LHCN-M2 (cell line): Measurements from ENCODE around the gene CFC1. TPM values are rescaled to one million over a fixed set of nuclear protein-coding genes. Genes with fewer than 3 reads are reported as not detected.
"Not testable (repeated sequence)": the region's sequence is repeated elsewhere in the genome, so short reads cannot be mapped to it uniquely, and the experiment has no call there.

Experiments
- DNase-seq: peaks from one replicate; pipeline ENCODE4 v3.0.0-alpha.2; 2012; ENCODE audit warnings: low read depth
- total RNA-seq: library from RNA; depleted of rRNA; stranded (reverse); fragments of >200 nt; gene quantifications from 2 replicates; pipeline ENCODE4 v1.2.3, GENCODE V29; 2014; rRNA removed

Gene CFC1
- total RNA-seq, 1 experiment from 2014 or later = not detected

DNA sequence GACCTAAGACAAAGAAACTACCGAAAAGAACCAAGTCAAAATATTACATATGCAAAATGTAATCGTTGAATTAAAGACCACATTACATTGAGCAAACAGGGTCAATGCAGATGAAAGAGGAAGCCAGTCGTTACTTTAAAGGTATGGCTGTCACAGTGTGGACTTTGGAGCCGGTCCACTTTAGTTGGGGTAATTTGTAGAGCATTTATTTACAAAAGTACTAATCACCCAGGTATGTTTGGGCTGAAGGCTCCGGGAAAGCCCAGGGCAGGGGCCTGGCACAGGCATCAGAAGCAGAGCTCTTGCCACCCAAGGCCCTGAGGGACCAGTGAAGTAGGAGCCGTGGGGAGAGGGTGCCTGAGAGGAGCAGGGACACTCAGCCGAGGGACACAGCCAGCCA lies 15.8 kb downstream of the CFC1 start:
- not testable (repeated sequence) for DNase-seq

DNA sequence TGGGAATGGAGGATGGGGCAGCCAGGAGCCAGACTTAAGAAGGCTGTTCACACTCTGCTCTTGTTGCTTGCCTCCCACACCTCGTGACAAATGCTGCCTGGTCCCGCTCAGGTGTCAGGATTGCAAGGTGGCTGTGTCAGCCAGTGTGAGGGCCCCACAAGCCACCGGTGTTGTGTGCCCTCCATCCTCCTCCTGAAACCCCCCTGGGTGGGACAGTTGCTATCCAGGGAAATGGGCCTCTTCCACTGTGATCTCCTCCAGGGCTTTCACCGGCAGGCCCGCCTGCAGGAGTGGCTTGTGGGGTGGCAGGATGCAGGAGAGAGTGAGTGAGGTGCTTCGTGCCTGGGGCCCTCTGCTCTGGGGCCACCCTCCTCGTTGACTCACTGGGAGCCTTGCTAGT lies 16.4 kb downstream of the CFC1 start:
- not testable (repeated sequence) for DNase-seq

DNA sequence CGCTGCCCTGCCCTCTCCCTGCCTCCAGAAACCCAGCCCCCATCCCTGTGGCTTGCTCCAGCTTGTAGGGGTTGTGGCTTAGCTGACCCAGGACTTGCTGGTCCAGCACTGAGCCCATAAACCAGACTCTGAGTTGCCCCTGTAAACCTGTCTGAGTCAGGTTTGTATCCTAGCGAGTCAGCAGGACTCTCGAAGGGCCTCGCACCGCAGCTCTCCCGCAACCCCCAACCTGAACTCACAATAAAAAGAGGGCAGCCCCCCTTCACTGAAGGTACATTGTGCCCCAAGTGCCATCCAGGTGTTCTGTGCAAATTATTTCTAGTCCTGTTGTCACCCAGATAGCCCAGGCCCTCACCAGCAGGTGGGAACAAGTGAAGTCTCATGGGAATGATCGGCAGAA lies 17.9 kb downstream of the CFC1 start:
- not testable (repeated sequence) for DNase-seq

DNA sequence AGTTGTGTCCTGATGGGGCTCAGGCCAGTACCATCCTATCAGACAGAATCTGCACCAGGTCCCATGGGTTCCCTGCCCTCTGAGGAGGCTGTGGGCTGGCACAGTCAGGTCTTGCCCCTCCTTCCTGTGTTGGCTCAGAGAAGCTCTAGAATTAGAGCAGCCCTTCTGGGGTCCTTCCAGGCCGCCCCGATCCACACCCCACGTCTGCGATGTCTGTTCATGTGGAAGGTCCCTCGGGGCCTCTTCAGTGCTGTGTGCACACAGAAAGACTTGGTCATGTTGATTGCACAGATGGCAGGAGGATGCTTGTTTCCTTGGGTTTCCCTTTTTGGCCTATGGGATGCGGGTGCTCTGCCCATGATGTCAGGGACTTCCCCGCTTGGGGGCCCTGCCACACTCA lies 20.3 kb downstream of the CFC1 start:
- not testable (repeated sequence) for DNase-seq

DNA sequence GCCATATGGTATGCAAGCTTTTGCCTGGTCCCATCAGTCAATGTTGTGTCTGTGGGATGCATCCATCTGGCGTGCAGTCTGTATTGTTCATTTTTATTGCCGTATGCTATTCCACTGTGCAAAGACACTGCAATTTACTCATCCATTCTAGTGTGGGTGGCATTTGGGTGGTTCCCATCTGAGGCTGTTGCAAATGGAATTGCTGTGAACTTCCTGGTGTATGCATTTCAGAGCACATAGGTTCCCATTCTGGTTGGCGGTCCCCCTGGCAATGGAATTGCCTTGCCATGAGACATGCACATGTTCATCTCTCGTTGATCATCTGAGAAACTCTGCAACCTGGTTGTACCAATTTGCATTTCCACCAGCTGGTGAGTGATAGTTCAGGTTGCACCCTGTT lies 21.8 kb downstream of the CFC1 start:
- not testable (repeated sequence) for DNase-seq

DNA sequence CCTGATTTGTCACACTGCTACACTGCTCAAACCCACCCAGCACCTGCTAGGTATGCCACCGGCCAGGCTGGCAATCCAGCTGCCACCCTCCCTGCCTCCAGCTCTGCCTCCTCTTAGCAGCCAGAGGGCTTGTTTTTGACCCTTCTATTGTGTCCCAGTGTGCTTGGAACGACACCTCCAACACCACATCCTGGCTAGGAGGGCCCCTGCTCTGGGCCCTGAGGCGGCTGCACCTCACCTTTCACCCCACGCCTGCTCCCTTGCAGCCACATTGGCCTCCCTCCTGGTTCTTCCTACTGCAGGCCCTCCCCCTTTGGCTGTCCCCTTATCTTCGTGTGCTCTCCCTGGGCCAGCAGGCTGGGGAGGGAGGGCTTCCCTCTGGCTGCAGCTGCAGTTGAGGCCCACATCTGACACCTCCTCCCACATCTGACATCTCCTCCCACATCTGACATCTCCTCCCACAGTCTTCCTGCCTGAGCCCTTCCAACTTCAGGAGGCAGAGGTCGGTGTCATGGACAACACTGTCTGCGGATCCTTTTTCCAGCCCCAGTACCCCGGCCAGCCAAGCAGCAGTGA lies 23.1 kb downstream of the CFC1 start:
- not testable (repeated sequence) for DNase-seq

DNA sequence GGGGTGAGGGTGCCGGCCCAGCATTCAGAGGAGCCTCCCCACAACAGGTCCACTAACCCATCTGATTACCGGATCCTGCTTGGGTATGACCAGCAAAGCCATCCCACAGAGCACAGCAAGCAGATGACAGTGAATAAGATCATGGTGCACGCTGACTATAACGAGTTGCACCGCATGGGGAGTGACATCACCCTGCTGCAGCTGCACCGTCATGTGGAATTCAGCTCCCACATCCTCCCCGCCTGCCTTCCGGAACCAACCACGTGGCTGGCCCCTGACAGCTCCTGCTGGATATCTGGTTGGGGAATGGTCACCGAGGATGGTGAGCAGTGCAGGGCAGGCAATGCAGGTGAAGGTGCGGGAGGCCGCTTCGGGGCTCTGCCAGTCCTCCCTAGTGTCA lies 25.1 kb downstream of the CFC1 start:
- DNase-seq = not testable (repeated sequence)

DNA sequence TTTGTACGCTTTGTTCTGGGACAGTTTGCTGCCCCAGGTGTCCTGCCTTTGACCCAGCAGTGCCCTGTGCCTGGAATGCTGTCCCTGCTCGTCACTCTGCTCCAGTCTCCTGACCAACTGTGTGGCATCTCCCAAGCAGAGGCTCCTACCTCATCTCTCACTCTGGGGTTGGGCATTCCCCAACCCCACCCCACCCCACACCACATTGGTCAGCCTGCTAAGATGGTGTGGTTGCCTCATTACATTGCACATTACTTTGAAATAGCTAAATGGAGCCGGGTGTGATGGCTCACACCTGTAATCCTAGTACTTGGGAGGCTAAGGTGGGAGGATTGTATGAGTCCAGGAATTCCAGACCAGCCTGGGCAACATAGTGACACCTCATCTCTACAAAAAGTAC lies 27.4 kb downstream of the CFC1 start:
- not testable (repeated sequence) for DNase-seq

DNA sequence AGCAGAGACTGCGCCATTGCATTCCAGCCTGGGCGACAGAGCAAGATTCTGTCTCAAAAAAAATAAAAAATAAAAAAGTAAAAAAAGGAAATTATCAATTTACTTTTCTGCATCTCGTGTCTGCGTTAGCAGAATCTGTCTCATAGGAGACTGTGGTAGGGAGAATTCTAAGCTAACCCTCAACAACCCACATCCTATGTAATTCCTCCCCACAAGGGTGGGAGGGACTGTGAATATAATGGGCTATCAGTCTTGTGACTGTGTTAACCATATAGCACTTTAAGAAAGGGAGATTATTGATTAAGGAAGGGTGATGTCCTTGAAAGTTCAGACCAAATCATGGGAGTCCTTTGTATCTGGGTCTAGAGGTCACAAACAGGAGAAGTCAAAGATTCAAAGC lies 33.2 kb downstream of the CFC1 start:
- DNase-seq = not testable (repeated sequence)

DNA sequence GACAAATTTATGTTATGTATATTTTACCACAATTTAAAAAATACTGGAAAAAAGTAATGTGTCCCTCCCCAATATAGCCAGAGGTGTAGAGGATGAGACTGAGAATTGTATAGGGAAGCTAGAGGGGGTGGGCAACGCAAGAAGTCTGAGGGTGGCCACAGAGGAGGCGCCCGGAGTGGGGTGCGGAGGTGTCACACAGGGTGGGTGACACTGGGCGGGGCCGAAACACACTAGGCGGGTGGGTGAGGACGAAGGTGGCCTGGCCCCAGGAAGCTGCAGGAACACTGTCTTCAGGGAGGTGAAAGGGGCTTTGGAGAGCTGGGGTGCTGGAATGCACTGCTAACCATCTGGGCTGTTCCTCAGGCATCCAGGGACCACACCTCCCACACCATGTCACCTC lies 42.9 kb downstream of the CFC1 start:
- DNase-seq = not testable (repeated sequence)

DNA sequence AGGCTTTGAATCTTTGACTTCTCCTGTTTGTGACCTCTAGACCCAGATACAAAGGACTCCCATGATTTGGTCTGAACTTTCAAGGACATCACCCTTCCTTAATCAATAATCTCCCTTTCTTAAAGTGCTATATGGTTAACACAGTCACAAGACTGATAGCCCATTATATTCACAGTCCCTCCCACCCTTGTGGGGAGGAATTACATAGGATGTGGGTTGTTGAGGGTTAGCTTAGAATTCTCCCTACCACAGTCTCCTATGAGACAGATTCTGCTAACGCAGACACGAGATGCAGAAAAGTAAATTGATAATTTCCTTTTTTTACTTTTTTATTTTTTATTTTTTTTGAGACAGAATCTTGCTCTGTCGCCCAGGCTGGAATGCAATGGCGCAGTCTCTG lies 45.2 kb downstream of the CFC1 start:
- DNase-seq = not testable (repeated sequence)

DNA sequence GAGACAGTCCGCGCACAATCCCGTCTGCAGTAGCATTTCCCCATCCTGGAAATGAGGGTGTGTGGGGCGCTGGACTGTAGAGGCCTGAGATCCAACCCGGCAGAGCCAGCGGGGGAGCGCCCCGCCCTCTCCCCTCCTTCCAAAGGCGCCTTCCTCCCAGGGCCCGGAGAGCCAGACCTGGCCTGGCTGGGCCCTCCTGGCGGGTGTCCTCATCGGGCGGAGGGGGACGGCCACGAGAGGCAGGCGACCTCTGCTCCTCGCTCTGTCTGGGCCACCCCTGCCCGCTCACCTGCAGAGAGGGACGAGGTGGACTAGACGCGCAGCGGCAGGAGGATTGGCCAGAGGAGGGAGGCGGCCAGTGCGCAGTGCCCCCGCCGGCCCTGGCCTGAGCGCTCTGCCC lies 49.9 kb downstream of the CFC1 start:
- DNase-seq = not testable (repeated sequence)

DNA sequence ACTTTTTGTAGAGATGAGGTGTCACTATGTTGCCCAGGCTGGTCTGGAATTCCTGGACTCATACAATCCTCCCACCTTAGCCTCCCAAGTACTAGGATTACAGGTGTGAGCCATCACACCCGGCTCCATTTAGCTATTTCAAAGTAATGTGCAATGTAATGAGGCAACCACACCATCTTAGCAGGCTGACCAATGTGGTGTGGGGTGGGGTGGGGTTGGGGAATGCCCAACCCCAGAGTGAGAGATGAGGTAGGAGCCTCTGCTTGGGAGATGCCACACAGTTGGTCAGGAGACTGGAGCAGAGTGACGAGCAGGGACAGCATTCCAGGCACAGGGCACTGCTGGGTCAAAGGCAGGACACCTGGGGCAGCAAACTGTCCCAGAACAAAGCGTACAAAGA lies 51.0 kb downstream of the CFC1 start:
- not testable (repeated sequence) for DNase-seq

DNA sequence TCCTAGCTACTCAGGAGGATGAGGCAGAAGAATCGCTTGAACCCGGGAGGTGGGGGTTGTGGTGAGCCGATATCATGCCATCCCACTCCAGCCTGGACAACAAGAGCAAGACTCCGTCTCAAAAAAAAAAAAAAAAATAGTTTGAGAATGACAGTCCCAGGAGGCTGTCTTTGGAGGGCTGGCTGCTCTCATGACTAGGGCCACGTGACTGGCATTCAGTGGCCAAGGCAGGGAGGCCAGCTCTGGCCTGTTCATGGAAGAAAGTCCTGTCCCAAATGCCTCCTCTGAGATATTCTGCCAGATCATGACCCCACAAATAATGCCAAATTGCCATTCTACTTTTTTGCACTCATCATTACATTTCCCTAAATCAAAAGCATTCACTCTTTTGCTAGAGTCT lies 54.4 kb downstream of the CFC1 start:
- DNase-seq = not testable (repeated sequence)

DNA sequence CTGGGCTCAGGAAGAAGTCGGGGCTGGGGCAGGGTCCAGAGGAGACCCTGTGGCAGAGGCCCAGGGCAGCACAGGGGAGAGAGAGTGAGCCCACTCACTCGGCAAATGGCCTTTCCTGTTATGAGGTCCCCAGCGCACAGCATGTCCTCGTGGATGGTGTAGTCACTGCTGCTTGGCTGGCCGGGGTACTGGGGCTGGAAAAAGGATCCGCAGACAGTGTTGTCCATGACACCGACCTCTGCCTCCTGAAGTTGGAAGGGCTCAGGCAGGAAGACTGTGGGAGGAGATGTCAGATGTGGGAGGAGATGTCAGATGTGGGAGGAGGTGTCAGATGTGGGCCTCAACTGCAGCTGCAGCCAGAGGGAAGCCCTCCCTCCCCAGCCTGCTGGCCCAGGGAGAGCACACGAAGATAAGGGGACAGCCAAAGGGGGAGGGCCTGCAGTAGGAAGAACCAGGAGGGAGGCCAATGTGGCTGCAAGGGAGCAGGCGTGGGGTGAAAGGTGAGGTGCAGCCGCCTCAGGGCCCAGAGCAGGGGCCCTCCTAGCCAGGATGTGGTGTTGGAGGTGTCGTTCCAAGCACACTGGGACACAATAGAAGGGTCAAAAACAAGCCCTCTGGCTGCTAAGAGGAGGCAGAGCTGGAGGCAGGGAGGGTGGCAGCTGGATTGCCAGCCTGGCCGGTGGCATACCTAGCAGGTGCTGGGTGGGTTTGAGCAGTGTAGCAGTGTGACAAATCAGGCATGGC lies 55.4 kb downstream of the CFC1 start:
- not testable (repeated sequence) for DNase-seq

DNA sequence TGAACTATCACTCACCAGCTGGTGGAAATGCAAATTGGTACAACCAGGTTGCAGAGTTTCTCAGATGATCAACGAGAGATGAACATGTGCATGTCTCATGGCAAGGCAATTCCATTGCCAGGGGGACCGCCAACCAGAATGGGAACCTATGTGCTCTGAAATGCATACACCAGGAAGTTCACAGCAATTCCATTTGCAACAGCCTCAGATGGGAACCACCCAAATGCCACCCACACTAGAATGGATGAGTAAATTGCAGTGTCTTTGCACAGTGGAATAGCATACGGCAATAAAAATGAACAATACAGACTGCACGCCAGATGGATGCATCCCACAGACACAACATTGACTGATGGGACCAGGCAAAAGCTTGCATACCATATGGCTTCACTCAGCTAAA lies 56.6 kb downstream of the CFC1 start:
- not testable (repeated sequence) for DNase-seq

Other genes with a start within 250 kb of the CFC1 start
- 29.2 and 39.4 TPM in 2 replicates for gene PTPN18, start 243.5 kb downstream of the CFC1 start, total RNA-seq
- not detected in 2 replicates for gene POTEI, start 90.2 kb downstream of the CFC1 start, total RNA-seq
- gene CFC1B, start 78.4 kb downstream of the CFC1 start, total RNA-seq = not detected in 2 replicates
- gene POTEJ, start 11.9 kb upstream of the CFC1 start, total RNA-seq = not detected in 2 replicates
- gene GPR148, start 129.5 kb upstream of the CFC1 start, total RNA-seq = not detected in 2 replicates
- not detected in 2 replicates for gene AMER3, start 156.0 kb upstream of the CFC1 start, total RNA-seq
- 0.23 TPM in 1 of 2 replicates, not detected in the other for gene ARHGEF4, start 237.3 kb upstream of the CFC1 start, total RNA-seq